Measurements from ENCODE around the gene IQCC. TPM values are rescaled to one million over a fixed set of nuclear protein-coding genes. Genes with fewer than 3 reads are reported as not detected.
"Not testable (repeated sequence)": the region's sequence is repeated elsewhere in the genome, so short reads cannot be mapped to it uniquely, and the experiment has no call there.

The IQCC gene
- 2.3 and 4.0 TPM in 2 replicates for total RNA-seq (2014; rRNA removed)
- polyA plus RNA-seq (2012): 2.1 TPM

GRCh38 chr1:32205401-32206370 lies at the start of gene IQCC:
IQCC (plus strand) TSS chr1:32205671; CDS start chr1:32205682, 11 bp downstream.
- DNase-seq (ENCODE audit: low read depth): peak; percentile 72

- DNase-seq (ENCODE audit: low read depth): no peak
Measured at GRCh38 chr1:32159189-32159588, 46.3 kb upstream of the IQCC start.

- no peak for DNase-seq (ENCODE audit: low read depth)
Measured at GRCh38 chr1:32163405-32163804, 42.1 kb upstream of the IQCC start.

GRCh38 chr1:32165633-32166032 lies 39.8 kb upstream of the IQCC start:
- not testable (repeated sequence) for DNase-seq (ENCODE audit: low read depth)

- DNase-seq (ENCODE audit: low read depth): no peak
Measured at GRCh38 chr1:32170991-32171390, 34.5 kb upstream of the IQCC start.

- DNase-seq (ENCODE audit: low read depth): peak; percentile 42
Measured at GRCh38 chr1:32172621-32173245, 32.7 kb upstream of the IQCC start.

- DNase-seq (ENCODE audit: low read depth): no peak
Measured at GRCh38 chr1:32178380-32179192, 26.9 kb upstream of the IQCC start.

- DNase-seq (ENCODE audit: low read depth): no peak
Measured at GRCh38 chr1:32179193-32179442, 26.4 kb upstream of the IQCC start.

- peak; percentile 88 for DNase-seq (ENCODE audit: low read depth)
Measured at GRCh38 chr1:32179443-32180185, 25.9 kb upstream of the IQCC start, which contains the start of gene TXLNA. TXLNA (plus strand) TSS chr1:32179675; CDS start chr1:32180346, 671 bp downstream.

- peak; percentile 51 for DNase-seq (ENCODE audit: low read depth)
Measured at GRCh38 chr1:32180186-32181060, 25.0 kb upstream of the IQCC start.

GRCh38 chr1:32181065-32181464 lies 24.4 kb upstream of the IQCC start:
- no peak for DNase-seq (ENCODE audit: low read depth)

- DNase-seq (ENCODE audit: low read depth): no peak
Measured at GRCh38 chr1:32181563-32181962, 23.9 kb upstream of the IQCC start.

GRCh38 chr1:32182060-32182459 lies 23.4 kb upstream of the IQCC start:
- no peak for DNase-seq (ENCODE audit: low read depth)

- DNase-seq (ENCODE audit: low read depth): no peak
Measured at GRCh38 chr1:32184650-32185049, 20.8 kb upstream of the IQCC start.

- DNase-seq (ENCODE audit: low read depth): no peak
Measured at GRCh38 chr1:32186077-32186476, 19.4 kb upstream of the IQCC start.

GRCh38 chr1:32186491-32186890 lies 19.0 kb upstream of the IQCC start:
- DNase-seq (ENCODE audit: low read depth): no peak

GRCh38 chr1:32187850-32188249 lies 17.6 kb upstream of the IQCC start:
- no peak for DNase-seq (ENCODE audit: low read depth)

- DNase-seq (ENCODE audit: low read depth): no peak
Measured at GRCh38 chr1:32192220-32192948, 13.1 kb upstream of the IQCC start.

GRCh38 chr1:32194984-32195383 lies 10.5 kb upstream of the IQCC start:
- DNase-seq (ENCODE audit: low read depth): no peak

GRCh38 chr1:32195531-32195930 lies 9.9 kb upstream of the IQCC start:
- no peak for DNase-seq (ENCODE audit: low read depth)
